Pancreas (tissue), 10 donors: Measurements from ENCODE around the gene AFF1. TPM values are rescaled to one million over a fixed set of nuclear protein-coding genes. Genes with fewer than 3 reads are reported as not detected.

ENCODE experiments used
- ATAC-seq, 4 donors: fragments of 200-7000 bp; cut with Tn5 transposase; one replicate each; pipeline versions ENCODE4 v1.8.0 to v1.9.1; 2020; ENCODE audit warnings: mild to moderate bottlenecking in 4 of 4, moderate library complexity in 4 of 4
- DNase-seq, 6 donors: peaks; one replicate each; pipeline ENCODE4 v3.0.0-alpha.2; 2020
- FAIRE-seq: peaks from 2 replicates; lab custom pipeline; 2012; peaks lifted over from hg19 to GRCh38; lab: Jason Lieb, UNC
- H3K27ac ChIP-seq, 4 donors: fragments of 200-600 bp; sonication (generic); 1 replicate in 3 of 4; 2 replicates in 1 of 4; pipeline versions ENCODE4 v1.5.0 to v1.8.0; 2020
- H3K27me3 ChIP-seq, 4 donors: fragments of 200-600 bp; one replicate each; pipeline ENCODE4 v1.8.0; 2021
- H3K36me3 ChIP-seq, 3 donors: fragments of 200-600 bp; sonication (generic) in 1 of 3; one replicate each; pipeline versions ENCODE4 v1.5.0 to v1.8.0; 2020 to 2021
- H3K4me1 ChIP-seq, 3 donors: fragments of 200-600 bp; one replicate each; pipeline ENCODE4 v1.8.0; 2021
- H3K4me3 ChIP-seq, 4 donors: fragments of 200-600 bp; sonication (generic) in 2 of 4; one replicate each; pipeline versions ENCODE4 v1.5.0 to v1.8.0; 2020 to 2021
- H3K9me3 ChIP-seq, 4 donors: fragments of 200-600 bp; one replicate each; pipeline ENCODE4 v1.8.0; 2021
- CTCF ChIP-seq, 4 donors: fragments of 200-600 bp; sonication (generic) in 3 of 4; IDR thresholded peaks; one replicate each; pipeline versions ENCODE4 v1.5.0 to v1.8.0; 2021; ENCODE audit warnings: antibody characterized with exemption in 4 of 4
- WGBS, 2 donors: extraction: QIAGEN DNeasy Blood & Tissue Kit; methylation state at CpG; one replicate each; pipeline ENCODE4 v1.1.7; 2013; 5-methylcytosine and 5-hydroxymethylcytosine counted together
- intact Hi-C, 3 donors: fragments of 100-400 bp; cut with DNase I; formaldehyde crosslinking; loops; one replicate each; pipeline versions ENCODE4 v1.11.1 to v1.14.2; 2022
- polyA plus RNA-seq, 2 donors: library from polyadenylated mRNA; stranded (reverse); fragments of 200-250 nt; gene quantifications; one replicate each; pipeline ENCODE4 v1.2.3, GENCODE V29; 2013
- total RNA-seq, 6 donors: library from RNA; stranded (reverse); fragmentation: NEBNext Ultra II Directional in 4 of 6; extraction: Animal tissue kit (Norgen Biotek cat#: 25700) in 4 of 6; gene quantifications; one replicate each; pipeline versions ENCODE4 v1.2.1 to v1.2.4, GENCODE V29; 2021 to 2023
- donor health status: healthy with polysubstance abuse.
- donor health status: DM: no; HTN: no; CAD: no; lungs with moderate emphysema.
- donor health status: DM: no; HTN: no; CAD: no.
- donor health status: control.
- donor health status: control.
- donor health status: Bipolar disorder and iron deficiency.
- donor health status: DM: yes; HTN: yes; CAD: no.
- donor health status: DM: no; HTN: no; CAD: no.
- donor health status: DM: no; HTN: no; CAD: no.
- donor health status: DM: yes; HTN: yes; CAD: no.

Gene AFF1
- total and polyA plus RNA-seq, 8 donors = 11.8 to 62.0 (median 40.4) TPM

GRCh38 chr4:87129681-87130080 lies 194.9 kb downstream of the AFF1 start:
- FAIRE-seq (no peak), DNase-seq (no peak), ATAC-seq (no peak)
- H3K9me3 ChIP-seq = no peaks in the 10 kb centered on the region
- H3K27ac ChIP-seq = no peak overlapping the region
- no peaks in the 10 kb centered on the region for H3K27me3 ChIP-seq
- H3K4me3 ChIP-seq = no peak overlapping the region
- intact Hi-C loops = no loop called here
- no peak for TF ChIP-seq CTCF (IDR thresholded peaks at IDR 0.05)
- H3K4me1 ChIP-seq = no peaks in the 10 kb centered on the region
- WGBS, 2 donors = 98% methylated on average over 6 of the region's 6 CpGs
- peaks cover 0 to 79% (median 30%) of the 10 kb centered on the region in 3 donors for H3K36me3 ChIP-seq

- DNase-seq (no peak), FAIRE-seq (no peak), ATAC-seq (no peak)
- no peak overlapping the region for H3K4me3 ChIP-seq
- H3K27ac ChIP-seq = no peak overlapping the region
- H3K9me3 ChIP-seq = no peaks in the 10 kb centered on the region
- intact Hi-C loops = no loop called here
- H3K27me3 ChIP-seq = no peaks in the 10 kb centered on the region
- 96 to 99% methylated on average over 7 of the region's 7 CpGs for WGBS, 2 donors
- H3K4me1 ChIP-seq = no peaks in the 10 kb centered on the region
- no peak for TF ChIP-seq CTCF (IDR thresholded peaks at IDR 0.05)
- H3K36me3 ChIP-seq = peaks cover 0 to 73% (median 38%) of the 10 kb centered on the region in 3 donors
Observed at GRCh38 chr4:87130985-87131703, 196.3 kb downstream of the AFF1 start.

- Histone ChIP-seq H3K4me1 (no peaks in the 10 kb centered on the region), H3K4me3 (no peak overlapping the region), H3K27me3 (no peaks in the 10 kb centered on the region), H3K9me3 (no peaks in the 10 kb centered on the region), H3K27ac (no peak overlapping the region), H3K36me3 (peaks cover 0 to 73% (median 36%) of the 10 kb centered on the region in 3 donors)
- WGBS, 2 donors = 97% methylated on average over 8 of the region's 8 CpGs
- ATAC-seq = no peak
- DNase-seq = no peak
- FAIRE-seq = no peak
- intact Hi-C loops = no loop called here
- no peak for TF ChIP-seq CTCF (IDR thresholded peaks at IDR 0.05)
Observed at GRCh38 chr4:87132035-87132434, 197.2 kb downstream of the AFF1 start.

- ATAC-seq = no peak
- Histone ChIP-seq H3K4me3 (no peak overlapping the region), H3K9me3 (no peaks in the 10 kb centered on the region), H3K36me3 (peaks cover 0 to 66% (median 34%) of the 10 kb centered on the region in 3 donors), H3K27ac (no peak overlapping the region), H3K27me3 (no peaks in the 10 kb centered on the region), H3K4me1 (no peaks in the 10 kb centered on the region)
- WGBS, 2 donors = 56 to 58% methylated on average over 2 of the region's 2 CpGs
- intact Hi-C loops = no loop called here
- no peak for DNase-seq
- FAIRE-seq = no peak
- no peak for TF ChIP-seq CTCF (IDR thresholded peaks at IDR 0.05)
Observed at GRCh38 chr4:87133183-87133582, 198.4 kb downstream of the AFF1 start.

GRCh38 chr4:87134122-87134521 lies 199.3 kb downstream of the AFF1 start:
- H3K36me3 ChIP-seq = peaks cover 0 to 63% (median 34%) of the 10 kb centered on the region in 3 donors
- intact Hi-C loops = no loop called here
- TF ChIP-seq CTCF (IDR thresholded peaks at IDR 0.05) = no peak

More at GRCh38 chr4:87134122-87134521, 199.3 kb downstream of the AFF1 start:
- Histone ChIP-seq H3K9me3 (no peaks in the 10 kb centered on the region), H3K27ac (no peak overlapping the region), H3K27me3 (no peaks in the 10 kb centered on the region), H3K4me1 (no peaks in the 10 kb centered on the region), H3K4me3 (no peak overlapping the region)
- no peak for ATAC-seq
- WGBS, 2 donors = 57 to 73% methylated on average over 3 of the region's 3 CpGs
- DNase-seq = no peak
- no peak for FAIRE-seq
